ENCODE measurements around the gene TEX2.
"Not testable (repeated sequence)": the region's sequence is repeated elsewhere in the genome, so short reads cannot be mapped to it uniquely, and the experiment has no call there.

TEX2 gene

GRCh38 chr17:64262198-64262999 is 661 bp downstream of the TEX2 start:
- peak; percentile 25 for DNase-seq

GRCh38 chr17:64261417-64262145 is 1.5 kb downstream of the TEX2 start:
- no peak for DNase-seq

GRCh38 chr17:64260886-64261285 is 2.2 kb downstream of the TEX2 start:
- DNase-seq = peak; percentile 11

- DNase-seq = no peak
Observed at GRCh38 chr17:64259922-64260321, 3.1 kb downstream of the TEX2 start.

- DNase-seq = no peak
Observed at GRCh38 chr17:64259426-64259825, 3.6 kb downstream of the TEX2 start.

- DNase-seq = no peak
Observed at GRCh38 chr17:64256913-64257807, 5.9 kb downstream of the TEX2 start.

- no peak for DNase-seq
Observed at GRCh38 chr17:64255764-64256163, 7.3 kb downstream of the TEX2 start.

GRCh38 chr17:64254755-64255154 is 8.3 kb downstream of the TEX2 start:
- no peak for DNase-seq

- DNase-seq = no peak
Observed at GRCh38 chr17:64253470-64253869, 9.6 kb downstream of the TEX2 start.

GRCh38 chr17:64252831-64253230 is 10.2 kb downstream of the TEX2 start:
- DNase-seq = no peak

GRCh38 chr17:64250233-64250835 is 12.7 kb downstream of the TEX2 start:
- no peak for DNase-seq

GRCh38 chr17:64247836-64248235 is 15.2 kb downstream of the TEX2 start:
- no peak for DNase-seq

- no peak for DNase-seq
Observed at GRCh38 chr17:64245218-64246145, 17.6 kb downstream of the TEX2 start.

- DNase-seq = no peak
Observed at GRCh38 chr17:64244165-64244564, 18.9 kb downstream of the TEX2 start.

GRCh38 chr17:64243340-64243739 is 19.7 kb downstream of the TEX2 start:
- DNase-seq = no peak

- no peak for DNase-seq
Observed at GRCh38 chr17:64242633-64243032, 20.4 kb downstream of the TEX2 start.

- peak; percentile 14 for DNase-seq
Observed at GRCh38 chr17:64240741-64241347, 22.2 kb downstream of the TEX2 start.

- DNase-seq = no peak
Observed at GRCh38 chr17:64240261-64240740, 22.8 kb downstream of the TEX2 start.

- DNase-seq = not testable (repeated sequence)
Observed at GRCh38 chr17:64238449-64238848, 24.6 kb downstream of the TEX2 start.

GRCh38 chr17:64236827-64237403 is 26.1 kb downstream of the TEX2 start:
- peak; percentile 18 for DNase-seq

- no peak for DNase-seq
Observed at GRCh38 chr17:64234961-64235360, 28.1 kb downstream of the TEX2 start.

Measured in MV-4-11 (cell line).